NCI-H82 treated with DMSO at 0.1 percent for 48 hours (cell line): ENCODE data around the gene SCYGR5.
"Not testable (repeated sequence)": the region's sequence is repeated elsewhere in the genome, so short reads cannot be mapped to it uniquely, and the experiment has no call there.

Experiments used
- DNase-seq: peaks from one replicate; lab custom pipeline; 2025; ENCODE audit not compliant: unreplicated experiment; lab: John Stamatoyannopoulos, UW

The SCYGR5 gene

GRCh38 chr2:227671170-227671905 is 4.7 kb downstream of the SCYGR5 start:
- DNase-seq = no peak

- DNase-seq = not testable (repeated sequence)
Observed at GRCh38 chr2:227673620-227674019, 7.0 kb downstream of the SCYGR5 start.

GRCh38 chr2:227674485-227674884 is 7.9 kb downstream of the SCYGR5 start:
- no peak for DNase-seq

- DNase-seq = no peak
Observed at GRCh38 chr2:227677928-227678327, 11.3 kb downstream of the SCYGR5 start.

GRCh38 chr2:227684258-227684657 is 17.7 kb downstream of the SCYGR5 start:
- no peak for DNase-seq

GRCh38 chr2:227687189-227687588 is 20.6 kb downstream of the SCYGR5 start:
- DNase-seq = no peak

- no peak for DNase-seq
Observed at GRCh38 chr2:227696990-227697679, 30.5 kb downstream of the SCYGR5 start.

GRCh38 chr2:227701556-227701955 is 35.0 kb downstream of the SCYGR5 start:
- DNase-seq = no peak

GRCh38 chr2:227703280-227703732 is 36.7 kb downstream of the SCYGR5 start:
- no peak for DNase-seq

- DNase-seq = no peak
Observed at GRCh38 chr2:227703961-227704360, 37.4 kb downstream of the SCYGR5 start.

- DNase-seq = no peak
Observed at GRCh38 chr2:227706859-227707258, 40.3 kb downstream of the SCYGR5 start.

GRCh38 chr2:227707390-227707789 is 40.8 kb downstream of the SCYGR5 start:
- DNase-seq = no peak

GRCh38 chr2:227710986-227711385 is 44.4 kb downstream of the SCYGR5 start:
- DNase-seq = no peak

- DNase-seq = no peak
Observed at GRCh38 chr2:227713291-227713690, 46.7 kb downstream of the SCYGR5 start.

GRCh38 chr2:227716501-227716900 is 49.9 kb downstream of the SCYGR5 start:
- DNase-seq = no peak
